Measurements from ENCODE around the gene MAGI1. TPM values are rescaled to one million over a fixed set of nuclear protein-coding genes. Genes with fewer than 3 reads are reported as not detected.

The MAGI1 gene
- total RNA-seq, 1 experiment from 2014 or later = 16.9 TPM

DNA sequence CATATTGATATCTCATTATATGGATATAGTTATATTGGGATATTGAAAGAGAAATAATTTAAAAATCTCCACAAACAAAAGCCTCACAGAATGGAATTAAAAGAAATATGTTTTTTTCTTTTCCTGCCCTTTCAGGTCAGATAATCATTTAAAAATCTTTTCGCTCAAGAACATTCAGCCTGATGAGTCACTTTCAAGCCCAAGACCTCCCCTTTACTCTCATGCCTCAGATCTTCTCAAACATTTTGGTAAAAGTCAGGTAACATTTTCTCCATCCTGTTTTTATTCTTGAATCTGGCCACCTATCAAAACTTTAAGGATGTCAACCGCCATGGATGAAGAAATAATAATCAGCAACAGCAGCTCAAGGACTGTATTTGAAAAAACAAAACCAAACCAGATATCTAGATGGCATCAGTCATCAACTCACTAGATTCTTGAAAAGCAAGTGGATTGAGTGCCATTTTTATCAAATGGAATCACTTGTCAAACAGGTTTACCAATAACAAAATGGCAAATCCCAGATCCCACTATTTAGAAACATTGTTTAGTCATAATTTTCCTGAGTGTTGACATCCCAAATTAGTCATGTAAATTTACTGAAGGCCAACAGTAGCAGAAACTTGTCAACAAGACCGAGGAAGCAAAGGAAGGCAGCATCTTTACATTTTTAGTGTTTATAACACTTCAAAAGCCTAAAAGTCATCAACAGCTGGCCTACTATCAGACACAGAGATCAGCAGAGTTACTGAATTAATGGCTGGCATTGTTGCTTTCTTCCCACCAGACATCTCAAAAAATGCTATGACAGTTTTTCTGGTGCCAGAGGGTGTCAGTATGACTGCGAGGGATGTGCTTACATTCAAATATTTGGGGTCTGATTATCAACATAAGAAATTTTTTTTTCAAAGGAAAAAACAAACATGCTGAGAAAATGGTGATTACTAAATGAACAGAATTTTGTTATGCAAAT lies 444.7 kb downstream of the MAGI1 start:
- Histone ChIP-seq H3K27ac (no peak overlapping the region), H3K4me3 (no peak overlapping the region), H3K4me1 (peaks cover 9% of the 10 kb centered on the region), H3K9me3 (replicated peaks) (no peaks in the 10 kb centered on the region), H3K36me3 (no peaks in the 10 kb centered on the region), H3K27me3 (no peaks in the 10 kb centered on the region)
- DNase-seq = peak in 1 of 2 experiments; percentile 22

GRCh38 chr3:65591313-65591712 lies 447.4 kb downstream of the MAGI1 start:
- H3K9me3 ChIP-seq (replicated peaks) = no peaks in the 10 kb centered on the region
- H3K27me3 ChIP-seq = no peaks in the 10 kb centered on the region
- no peak overlapping the region for H3K4me3 ChIP-seq
- H3K36me3 ChIP-seq = no peaks in the 10 kb centered on the region
- H3K27ac ChIP-seq = no peak overlapping the region
- H3K4me1 ChIP-seq = peaks cover 9% of the 10 kb centered on the region
- DNase-seq = no peak

- Histone ChIP-seq H3K4me3 (no peak overlapping the region), H3K9me3 (replicated peaks) (no peaks in the 10 kb centered on the region), H3K27me3 (no peaks in the 10 kb centered on the region), H3K27ac (no peak overlapping the region), H3K4me1 (peaks cover under 1% of the 10 kb centered on the region), H3K36me3 (no peaks in the 10 kb centered on the region)
- DNase-seq = no peak
These were observed 449.8 kb downstream of the MAGI1 start for GRCh38 chr3:65588884-65589283.

DNA sequence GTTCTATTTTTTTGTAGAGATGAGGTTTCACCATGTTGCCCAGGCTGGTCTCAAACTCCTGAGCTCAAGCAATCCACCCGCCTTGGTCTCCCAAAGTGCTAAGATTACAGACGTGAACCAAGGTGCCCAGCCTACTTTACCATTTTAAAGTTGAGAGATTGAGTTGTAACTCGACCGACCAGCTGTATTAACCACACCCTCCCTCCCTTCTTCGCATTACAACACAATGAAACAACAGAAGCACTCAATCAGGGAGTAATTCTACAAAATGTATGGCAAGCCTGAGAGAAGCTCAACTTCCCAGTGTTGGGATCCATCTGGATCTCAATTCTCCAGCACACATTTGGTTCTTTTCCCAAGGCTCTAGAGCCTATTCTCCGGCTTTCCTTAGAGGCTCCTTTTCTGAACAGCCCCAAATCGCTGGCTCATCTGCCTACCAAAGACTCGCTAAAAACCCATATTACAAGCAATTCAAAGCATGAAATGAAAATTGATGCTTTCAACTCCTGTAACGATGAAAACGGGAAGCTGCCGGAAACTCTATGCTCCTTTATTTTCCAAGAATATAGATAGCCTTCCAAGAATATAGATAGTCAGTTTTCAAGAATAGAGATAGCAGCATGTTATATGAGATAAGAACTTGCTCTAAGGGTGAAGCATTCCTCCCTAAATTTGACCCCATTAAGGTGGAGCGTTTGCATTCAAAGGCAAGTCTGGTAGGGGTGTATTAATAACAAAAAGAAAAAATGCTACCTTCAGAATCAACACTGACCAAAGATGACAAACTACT lies 450.9 kb downstream of the MAGI1 start:
- Histone ChIP-seq H3K27me3 (no peaks in the 10 kb centered on the region), H3K4me3 (no peak overlapping the region), H3K27ac (no peak overlapping the region), H3K36me3 (no peaks in the 10 kb centered on the region), H3K4me1 (no peaks in the 10 kb centered on the region), H3K9me3 (replicated peaks) (no peaks in the 10 kb centered on the region)
- no peak for DNase-seq

- no peaks in the 10 kb centered on the region for H3K4me1 ChIP-seq
- no peak overlapping the region for H3K4me3 ChIP-seq
- H3K9me3 ChIP-seq (replicated peaks) = no peaks in the 10 kb centered on the region
- no peak overlapping the region for H3K27ac ChIP-seq
- H3K36me3 ChIP-seq = no peaks in the 10 kb centered on the region
- H3K27me3 ChIP-seq = no peaks in the 10 kb centered on the region
- no peak for DNase-seq
These were observed 453.8 kb downstream of the MAGI1 start for GRCh38 chr3:65584913-65585312.

DNA sequence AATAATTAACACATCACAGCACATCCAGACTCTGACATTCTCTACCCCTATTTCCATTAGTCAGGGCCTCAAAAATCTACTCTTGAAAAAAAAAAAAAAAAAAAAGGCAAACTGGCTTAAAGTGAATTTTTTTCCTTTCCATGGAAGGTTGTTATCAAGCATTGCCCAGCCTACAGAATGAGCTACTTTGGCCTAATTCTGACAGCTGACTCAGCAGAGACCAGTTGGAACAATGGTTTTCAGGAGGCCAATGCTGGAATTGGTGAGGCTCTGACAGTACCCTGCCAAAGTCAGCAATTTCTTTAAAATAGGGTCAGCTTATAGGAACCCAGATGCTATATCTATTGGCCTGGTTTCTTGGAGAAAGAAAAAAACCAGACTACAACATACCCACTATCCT lies 454.7 kb downstream of the MAGI1 start:
- Histone ChIP-seq H3K27ac (no peak overlapping the region), H3K4me1 (no peaks in the 10 kb centered on the region)
- no peak for DNase-seq

GRCh38 chr3:65583188-65583587 lies 455.5 kb downstream of the MAGI1 start:
- Histone ChIP-seq H3K36me3 (no peaks in the 10 kb centered on the region), H3K4me3 (no peak overlapping the region)
- DNase-seq = no peak

More for the DNA sequence above, 454.7 kb downstream of the MAGI1 start:
- Histone ChIP-seq H3K36me3 (no peaks in the 10 kb centered on the region), H3K9me3 (replicated peaks) (no peaks in the 10 kb centered on the region), H3K27me3 (no peaks in the 10 kb centered on the region), H3K4me3 (no peak overlapping the region)

DNA sequence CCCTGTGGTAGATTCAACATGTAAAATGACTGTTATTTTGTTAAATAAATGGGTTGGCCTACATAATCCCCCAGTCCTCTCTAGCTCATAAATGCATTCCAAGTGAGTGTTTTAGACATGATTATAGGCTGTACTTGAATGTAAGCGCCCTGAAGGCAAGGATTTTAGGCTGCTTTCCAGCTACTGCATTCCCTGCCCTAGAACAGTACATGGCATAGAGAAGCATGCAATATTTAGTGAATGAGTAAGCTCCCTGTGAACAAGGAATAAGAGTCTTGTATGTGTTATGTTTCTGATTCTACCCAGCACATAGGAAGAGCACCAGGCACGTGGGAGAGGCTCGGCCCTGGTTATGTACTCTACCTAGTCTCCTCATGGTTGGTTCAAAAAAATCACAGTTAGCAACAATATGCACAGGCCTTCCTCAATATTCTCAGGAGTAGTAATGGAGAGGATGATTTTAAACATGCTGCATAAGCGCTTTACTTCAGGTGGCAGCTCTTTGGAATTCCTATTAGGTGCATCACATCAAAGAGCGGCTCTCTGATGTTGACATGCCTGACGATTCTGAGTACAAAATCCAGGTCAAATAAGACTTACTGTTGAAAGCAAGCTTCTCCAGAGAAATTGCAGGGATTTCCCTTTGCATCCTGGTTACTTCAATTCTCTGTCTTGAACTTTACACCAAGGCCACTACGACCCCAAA lies 456.6 kb downstream of the MAGI1 start:
- Histone ChIP-seq H3K27ac (no peak overlapping the region), H3K9me3 (replicated peaks) (no peaks in the 10 kb centered on the region), H3K4me3 (no peak overlapping the region), H3K27me3 (no peaks in the 10 kb centered on the region), H3K4me1 (peaks cover 6% of the 10 kb centered on the region), H3K36me3 (no peaks in the 10 kb centered on the region)
- no peak for DNase-seq

More at GRCh38 chr3:65583188-65583587, 455.5 kb downstream of the MAGI1 start:
- no peaks in the 10 kb centered on the region for H3K9me3 ChIP-seq (replicated peaks)
- no peaks in the 10 kb centered on the region for H3K27me3 ChIP-seq
- no peaks in the 10 kb centered on the region for H3K4me1 ChIP-seq
- H3K27ac ChIP-seq = no peak overlapping the region

DNA sequence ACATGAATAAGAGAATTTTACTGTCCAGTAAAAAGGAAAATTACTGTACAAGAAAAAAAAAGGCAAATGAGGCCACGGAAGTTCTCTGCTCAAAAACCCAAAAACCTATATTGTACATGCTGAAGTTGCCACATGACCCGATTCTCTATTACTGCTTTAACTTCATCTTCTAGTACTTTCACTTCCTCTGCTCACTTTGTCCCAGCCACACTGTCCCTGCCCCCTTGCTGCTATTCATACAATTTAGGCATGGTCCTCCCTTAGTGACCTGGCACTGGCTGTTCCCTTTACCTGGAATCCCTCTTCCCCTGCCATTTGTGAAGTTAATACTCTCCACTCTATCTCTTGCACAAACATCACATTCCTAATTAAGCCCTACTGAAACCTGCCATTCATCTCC lies 457.4 kb downstream of the MAGI1 start:
- H3K36me3 ChIP-seq = no peaks in the 10 kb centered on the region
- no peaks in the 10 kb centered on the region for H3K27me3 ChIP-seq
- H3K27ac ChIP-seq = no peak overlapping the region
- peaks cover 12% of the 10 kb centered on the region for H3K4me1 ChIP-seq
- no peak for DNase-seq
- no peak overlapping the region for H3K4me3 ChIP-seq
- no peaks in the 10 kb centered on the region for H3K9me3 ChIP-seq (replicated peaks)

DNA sequence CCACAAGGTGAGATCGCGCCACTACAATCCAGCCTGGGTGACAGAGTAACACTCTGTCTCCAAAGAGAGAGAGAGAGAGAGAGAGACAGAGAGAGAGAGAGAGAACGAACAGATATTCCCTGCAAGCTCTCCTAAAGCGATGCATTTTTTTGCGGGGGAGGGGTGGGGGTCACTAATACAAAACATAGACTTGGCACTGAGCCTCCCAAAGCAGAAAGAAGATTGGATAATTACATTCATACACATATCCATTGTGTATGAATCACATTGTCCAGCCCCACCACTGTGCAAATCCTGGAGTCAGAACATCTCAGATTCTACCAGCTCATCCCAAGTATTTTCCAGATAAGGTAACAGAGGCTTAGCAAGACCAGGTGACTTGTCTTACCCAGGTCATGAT lies 459.9 kb downstream of the MAGI1 start:
- Histone ChIP-seq H3K4me3 (no peak overlapping the region), H3K36me3 (no peaks in the 10 kb centered on the region), H3K9me3 (replicated peaks) (no peaks in the 10 kb centered on the region), H3K27me3 (no peaks in the 10 kb centered on the region), H3K27ac (no peak overlapping the region), H3K4me1 (peaks cover 12% of the 10 kb centered on the region)
- DNase-seq = no peak

GRCh38 chr3:65577843-65578430 lies 460.8 kb downstream of the MAGI1 start:
- H3K9me3 ChIP-seq (replicated peaks) = no peaks in the 10 kb centered on the region
- DNase-seq = no peak
- no peak overlapping the region for H3K27ac ChIP-seq
- no peaks in the 10 kb centered on the region for H3K27me3 ChIP-seq
- H3K36me3 ChIP-seq = no peaks in the 10 kb centered on the region
- H3K4me3 ChIP-seq = no peak overlapping the region
- H3K4me1 ChIP-seq = peaks cover 12% of the 10 kb centered on the region

DNA sequence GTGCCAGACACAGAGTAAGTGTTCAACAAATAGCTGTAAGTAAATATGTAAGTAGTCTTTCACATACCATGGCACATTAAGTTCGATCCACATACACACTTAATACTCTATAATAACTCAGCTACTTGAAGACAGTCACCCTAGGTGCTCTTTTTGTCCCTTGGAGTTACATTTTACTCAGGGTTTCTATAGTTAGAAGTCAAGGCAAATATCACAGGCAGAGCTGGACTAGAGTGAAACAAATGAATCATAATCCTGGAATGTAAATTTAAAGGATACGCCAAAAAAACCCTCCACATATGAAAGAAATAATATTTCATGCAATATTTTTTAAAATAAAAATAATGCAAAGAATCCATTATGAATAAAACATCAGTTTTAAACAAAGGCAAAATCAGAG lies 461.8 kb downstream of the MAGI1 start:
- DNase-seq = no peak
- H3K9me3 ChIP-seq (replicated peaks) = no peaks in the 10 kb centered on the region
- peak overlapping the region; percentile 12; the same call in 1 of the 2 replicates for H3K27ac ChIP-seq
- H3K4me3 ChIP-seq = no peak overlapping the region
- no peaks in the 10 kb centered on the region for H3K27me3 ChIP-seq
- peaks cover 12% of the 10 kb centered on the region for H3K4me1 ChIP-seq
- no peaks in the 10 kb centered on the region for H3K36me3 ChIP-seq

- no peaks in the 10 kb centered on the region for H3K9me3 ChIP-seq (replicated peaks)
- H3K4me1 ChIP-seq = peaks cover 12% of the 10 kb centered on the region
- DNase-seq = no peak
- no peak overlapping the region for H3K27ac ChIP-seq
- H3K36me3 ChIP-seq = no peaks in the 10 kb centered on the region
- no peak overlapping the region for H3K4me3 ChIP-seq
- H3K27me3 ChIP-seq = no peaks in the 10 kb centered on the region
These were observed 462.5 kb downstream of the MAGI1 start for GRCh38 chr3:65576228-65576627.

- H3K4me1 ChIP-seq = peaks cover 12% of the 10 kb centered on the region
- H3K9me3 ChIP-seq (replicated peaks) = no peaks in the 10 kb centered on the region
- no peaks in the 10 kb centered on the region for H3K27me3 ChIP-seq
- no peak for DNase-seq
- H3K4me3 ChIP-seq = no peak overlapping the region
- H3K36me3 ChIP-seq = no peaks in the 10 kb centered on the region
- H3K27ac ChIP-seq = no peak overlapping the region
These were observed 463.3 kb downstream of the MAGI1 start for GRCh38 chr3:65575376-65575840.

Data from SJCRH30 (cell line).